Fibroblast of mammary gland (primary cell): ENCODE measurements around the gene SLAIN2.

Experiments used
- DNase-seq: peaks from one replicate; pipeline ENCODE4 v3.0.0-alpha.2; 2010; ENCODE audit warnings: low read depth
- H3K4me3 ChIP-seq: 2 replicates; pipeline ENCODE4 v1.5.1; 2011; ENCODE audit warnings: low read depth, mild to moderate bottlenecking, low read length, moderate library complexity; ENCODE audit not compliant: control insufficient read depth
- TF ChIP-seq, protein P1 (sequence below): conservative IDR thresholded peaks from 2 replicates; pipeline ENCODE4 v1.5.1; 2011; ENCODE audit warnings: low read depth, low read length, inconsistent platforms; ENCODE audit not compliant: control insufficient read depth, insufficient read depth

Gene SLAIN2

DNA sequence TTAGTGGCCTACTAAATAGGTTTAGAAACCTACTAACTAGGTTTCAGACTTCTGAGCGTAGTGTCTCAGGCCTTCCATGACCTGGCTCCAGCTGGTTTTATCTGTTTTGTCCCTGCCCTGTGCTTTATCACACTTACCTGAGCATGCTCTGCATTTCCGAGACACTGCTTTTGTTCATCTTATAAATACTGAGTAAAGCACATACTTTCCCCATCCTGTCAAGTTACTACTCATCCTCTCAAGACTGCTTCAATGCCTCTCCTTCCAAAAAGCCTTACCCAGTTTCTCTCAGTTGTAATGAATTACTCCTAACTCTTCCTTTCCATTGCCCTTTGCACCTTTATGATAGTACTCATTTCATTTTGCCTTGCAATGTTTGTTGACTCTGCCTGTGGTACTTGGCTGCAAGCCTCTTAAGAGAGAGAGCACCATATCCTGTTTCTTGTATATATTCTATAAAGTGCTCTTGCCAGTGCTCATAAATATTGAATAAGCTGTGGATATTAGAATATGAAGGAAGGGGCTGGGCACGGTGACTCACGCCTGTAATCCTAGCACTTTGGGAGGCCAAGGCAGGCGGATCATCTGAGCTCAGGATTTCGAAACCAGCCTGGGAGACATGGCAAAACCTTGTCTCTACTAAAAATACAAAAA, 34.4 kb downstream of the SLAIN2 start:
- H3K4me3 ChIP-seq, result no peak overlapping the region
- TF ChIP-seq, protein P1, sequence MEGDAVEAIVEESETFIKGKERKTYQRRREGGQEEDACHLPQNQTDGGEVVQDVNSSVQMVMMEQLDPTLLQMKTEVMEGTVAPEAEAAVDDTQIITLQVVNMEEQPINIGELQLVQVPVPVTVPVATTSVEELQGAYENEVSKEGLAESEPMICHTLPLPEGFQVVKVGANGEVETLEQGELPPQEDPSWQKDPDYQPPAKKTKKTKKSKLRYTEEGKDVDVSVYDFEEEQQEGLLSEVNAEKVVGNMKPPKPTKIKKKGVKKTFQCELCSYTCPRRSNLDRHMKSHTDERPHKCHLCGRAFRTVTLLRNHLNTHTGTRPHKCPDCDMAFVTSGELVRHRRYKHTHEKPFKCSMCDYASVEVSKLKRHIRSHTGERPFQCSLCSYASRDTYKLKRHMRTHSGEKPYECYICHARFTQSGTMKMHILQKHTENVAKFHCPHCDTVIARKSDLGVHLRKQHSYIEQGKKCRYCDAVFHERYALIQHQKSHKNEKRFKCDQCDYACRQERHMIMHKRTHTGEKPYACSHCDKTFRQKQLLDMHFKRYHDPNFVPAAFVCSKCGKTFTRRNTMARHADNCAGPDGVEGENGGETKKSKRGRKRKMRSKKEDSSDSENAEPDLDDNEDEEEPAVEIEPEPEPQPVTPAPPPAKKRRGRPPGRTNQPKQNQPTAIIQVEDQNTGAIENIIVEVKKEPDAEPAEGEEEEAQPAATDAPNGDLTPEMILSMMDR, result no peak
- peak; percentile 91 for DNase-seq

DNA sequence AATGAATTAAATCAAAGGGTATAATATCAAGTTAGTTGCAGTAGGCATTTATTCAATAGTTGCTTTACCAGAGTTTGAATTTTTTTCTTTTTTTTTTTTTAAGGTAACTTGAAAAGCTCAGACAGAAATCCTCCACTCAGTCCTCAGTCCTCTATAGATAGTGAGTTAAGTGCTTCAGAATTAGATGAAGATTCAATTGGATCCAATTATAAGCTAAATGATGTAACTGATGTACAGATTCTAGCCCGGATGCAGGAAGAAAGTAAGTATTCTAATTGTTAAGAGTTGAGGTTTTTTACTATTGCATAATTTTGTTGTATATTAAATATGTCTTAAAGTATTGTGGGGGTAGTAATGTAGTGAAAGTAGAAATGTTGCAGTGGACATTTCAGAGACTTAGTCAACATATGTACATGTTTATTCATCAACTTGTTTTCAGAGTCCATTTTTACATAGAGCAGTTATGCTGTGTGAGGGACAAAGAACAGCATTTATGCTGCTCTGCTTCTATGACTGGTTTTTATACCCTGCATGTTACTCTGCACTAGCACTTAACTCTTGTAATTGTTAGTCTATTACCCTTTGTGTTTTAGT, 38.4 kb downstream of the SLAIN2 start:
- DNase-seq, result no peak
- no peak overlapping the region for H3K4me3 ChIP-seq
- TF ChIP-seq, protein P1, result no peak

DNA sequence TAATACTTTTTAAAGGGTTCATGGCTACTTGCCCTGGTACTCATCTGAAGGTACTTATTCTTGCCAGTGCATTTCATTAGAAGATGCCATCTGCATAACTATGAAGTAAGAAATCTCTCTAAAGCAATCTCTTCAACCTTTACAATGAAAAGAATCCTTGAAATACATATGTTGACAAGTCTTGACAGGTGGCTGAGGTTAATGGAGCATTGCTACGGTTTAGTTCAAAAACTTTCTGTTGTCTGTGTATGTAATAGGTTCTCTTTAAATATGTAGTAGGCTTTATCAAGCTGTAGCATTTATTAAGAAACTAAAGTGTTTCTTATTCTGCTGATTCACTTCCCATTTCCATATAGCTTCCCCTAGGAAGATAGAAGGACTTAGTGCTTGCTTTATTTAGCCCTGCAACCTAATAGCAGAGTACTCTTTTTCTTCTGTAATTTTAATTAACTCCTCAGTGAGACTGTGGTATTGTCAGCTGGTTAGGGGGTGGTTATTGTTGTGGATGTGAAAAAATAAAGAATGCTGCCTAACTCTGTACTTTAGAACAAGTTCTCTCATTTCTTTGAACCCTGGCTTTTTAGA, 39.3 kb downstream of the SLAIN2 start:
- TF ChIP-seq, protein P1, result no peak
- H3K4me3 ChIP-seq, result no peak overlapping the region
- no peak for DNase-seq

DNA sequence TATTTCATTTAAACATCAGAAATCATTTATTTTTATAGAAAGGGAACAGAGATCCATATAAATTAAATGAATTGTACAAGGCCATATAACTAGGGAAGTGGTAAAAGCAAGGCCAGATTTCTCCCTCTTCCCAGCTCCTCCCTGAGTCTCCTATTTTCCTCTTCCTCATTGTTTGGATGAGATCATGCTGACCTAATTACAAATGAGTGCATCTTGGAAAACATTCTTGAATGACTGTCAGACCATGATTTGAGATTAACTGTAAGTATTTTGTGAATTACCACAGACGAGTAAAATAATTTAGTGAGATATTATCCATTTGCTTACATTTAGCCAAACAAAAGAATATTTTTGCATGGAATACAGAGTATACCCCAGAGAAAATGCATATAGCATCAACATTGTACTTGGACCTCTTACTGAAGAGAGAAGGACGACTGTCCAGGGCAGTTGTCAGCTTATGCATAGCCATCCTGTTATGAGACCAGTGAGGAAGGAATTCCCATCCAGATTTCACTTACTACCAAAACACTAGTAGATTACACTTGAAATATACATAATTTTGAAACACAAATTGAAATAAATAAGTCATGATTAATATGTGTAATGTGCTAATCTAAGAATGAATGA, 47.3 kb downstream of the SLAIN2 start:
- peak; percentile 73 for DNase-seq

DNA sequence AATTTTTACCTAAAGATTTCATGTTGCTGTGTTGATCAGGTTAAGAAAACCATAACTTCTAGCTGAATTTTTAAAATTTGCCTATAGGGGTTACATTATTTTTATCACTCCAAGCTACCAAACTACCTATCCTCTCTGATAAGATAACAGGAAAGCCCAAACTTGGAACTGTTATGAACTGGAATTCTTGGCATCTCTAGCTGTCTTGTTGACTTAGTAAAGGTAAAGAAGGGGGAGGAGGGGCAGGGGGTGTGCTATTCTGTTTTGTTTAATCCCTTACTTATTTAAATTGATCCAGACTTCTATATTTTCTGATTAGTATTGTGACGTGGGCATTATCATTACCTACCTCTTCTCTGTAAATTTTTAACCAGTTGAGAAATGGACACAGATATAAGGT, 54.7 kb downstream of the SLAIN2 start:
- TF ChIP-seq, protein P1, result no peak
- DNase-seq, result no peak
- no peak overlapping the region for H3K4me3 ChIP-seq

More for the DNA sequence above, 47.3 kb downstream of the SLAIN2 start:
- no peak overlapping the region for H3K4me3 ChIP-seq
- TF ChIP-seq, protein P1, result no peak

DNA sequence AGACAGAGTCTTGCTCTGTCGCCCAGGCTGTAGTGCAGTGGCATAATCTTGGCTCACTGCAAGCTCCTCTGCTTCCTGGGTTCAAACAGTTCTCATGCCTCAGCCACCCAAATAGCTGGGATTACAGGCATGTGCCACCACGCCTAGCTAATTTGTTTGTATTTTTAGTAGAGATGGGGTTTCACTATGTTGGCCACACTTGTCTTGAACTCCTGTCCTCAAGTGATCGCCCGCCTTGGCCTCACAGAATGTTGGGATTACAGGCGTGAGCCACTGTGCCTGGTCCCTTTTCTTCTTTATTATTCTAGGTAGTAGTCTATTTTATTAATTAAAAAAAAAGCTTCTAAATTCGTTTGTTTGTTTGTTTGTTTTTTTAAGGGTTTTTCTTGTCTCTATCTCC, 59.1 kb downstream of the SLAIN2 start:
- DNase-seq, result no peak
- no peak overlapping the region for H3K4me3 ChIP-seq
- TF ChIP-seq, protein P1, result no peak
